H1 (cell line): ENCODE measurements around the gene DNAJA3.

Experiments
- CTCF ChIP-seq, 3 experiments: IDR thresholded peaks; 1 replicate in 2 of 3; 2 replicates in 1 of 3; pipeline versions ENCODE4 v1.5.1 to v1.6.1; 2011; ENCODE audit warnings: low read length in 3 of 3, mild to moderate bottlenecking in 3 of 3, inconsistent platforms in 2 of 3, low read depth in 1 of 3, moderate library complexity in 1 of 3; ENCODE audit not compliant: insufficient read depth in 1 of 3; ENCODE audit errors: control extremely low read depth in 1 of 3
- EGR1 ChIP-seq: IDR thresholded peaks from 2 replicates; pipeline ENCODE4 v1.6.1; 2011; ENCODE audit warnings: low read depth, low read length, borderline replicate concordance
- POLR2A ChIP-seq, 2 experiments: IDR thresholded peaks; 1 replicate in 1 of 2; 2 replicates in 1 of 2; pipeline ENCODE4 v1.6.1; 2011; ENCODE audit warnings: low read depth in 2 of 2, low read length in 2 of 2, mild to moderate bottlenecking in 2 of 2; ENCODE audit errors: control extremely low read depth in 1 of 2
- RAD21 ChIP-seq, 2 experiments: IDR thresholded peaks in 1 of 2; conservative IDR thresholded peaks in 1 of 2; 2 replicates each; pipeline ENCODE4 v1.6.1; 2011; ENCODE audit warnings: low read depth in 2 of 2, low read length in 2 of 2, improper control_type of control experiment in 1 of 2, inconsistent platforms in 1 of 2, mild to moderate bottlenecking in 1 of 2, moderate library complexity in 1 of 2
- TAF1 ChIP-seq: IDR thresholded peaks from 2 replicates; pipeline ENCODE4 v1.6.1; 2011; ENCODE audit warnings: mild to moderate bottlenecking, low read depth, low read length

- TF ChIP-seq EGR1 (no peak), RAD21 (IDR thresholded peaks at IDR 0.05 in 1 of 2, conservative IDR thresholded peaks at IDR 0.05 in 1 of 2; ENCODE audit: low read depth in 2 of 2, low read length in 2 of 2) (no peak), CTCF (IDR thresholded peaks at IDR 0.05; ENCODE audit: control extremely low read depth in 1 of 3, insufficient read depth in 1 of 3, low read depth in 1 of 3, low read length in 3 of 3) (no peak), TAF1 (no peak), POLR2A (IDR thresholded peaks at IDR 0.05; ENCODE audit: control extremely low read depth in 1 of 2, low read depth in 2 of 2, low read length in 2 of 2) (no peak)
Measured at GRCh38 chr16:4385066-4385788, 40.4 kb upstream of the DNAJA3 start.
